Pancreas (tissue), 10 donors: ENCODE data around the gene RABAC1. TPM values are rescaled to one million over a fixed set of nuclear protein-coding genes. Genes with fewer than 3 reads are reported as not detected.

Experiments
- ATAC-seq, 4 donors: fragments of 200-7000 bp; cut with Tn5 transposase; one replicate each; pipeline versions ENCODE4 v1.8.0 to v1.9.1; 2020; ENCODE audit warnings: mild to moderate bottlenecking in 4 of 4, moderate library complexity in 4 of 4
- DNase-seq, 6 donors: peaks; one replicate each; pipeline ENCODE4 v3.0.0-alpha.2; 2020
- FAIRE-seq: peaks from 2 replicates; lab custom pipeline; 2012; peaks lifted over from hg19 to GRCh38; lab: Jason Lieb, UNC
- H3K27ac ChIP-seq, 4 donors: fragments of 200-600 bp; sonication (generic); 1 replicate in 3 of 4; 2 replicates in 1 of 4; pipeline versions ENCODE4 v1.5.0 to v1.8.0; 2020
- H3K27me3 ChIP-seq, 4 donors: fragments of 200-600 bp; one replicate each; pipeline ENCODE4 v1.8.0; 2021
- H3K36me3 ChIP-seq, 3 donors: fragments of 200-600 bp; sonication (generic) in 1 of 3; one replicate each; pipeline versions ENCODE4 v1.5.0 to v1.8.0; 2020 to 2021
- H3K4me1 ChIP-seq, 3 donors: fragments of 200-600 bp; one replicate each; pipeline ENCODE4 v1.8.0; 2021
- H3K4me3 ChIP-seq, 4 donors: fragments of 200-600 bp; sonication (generic) in 2 of 4; one replicate each; pipeline versions ENCODE4 v1.5.0 to v1.8.0; 2020 to 2021
- H3K9me3 ChIP-seq, 4 donors: fragments of 200-600 bp; one replicate each; pipeline ENCODE4 v1.8.0; 2021
- WGBS, 2 donors: extraction: QIAGEN DNeasy Blood & Tissue Kit; methylation state at CpG; one replicate each; pipeline ENCODE4 v1.1.7; 2013; 5-methylcytosine and 5-hydroxymethylcytosine counted together
- intact Hi-C, 3 donors: fragments of 100-400 bp; cut with DNase I; formaldehyde crosslinking; loops; one replicate each; pipeline versions ENCODE4 v1.11.1 to v1.14.2; 2022
- polyA plus RNA-seq, 2 donors: library from polyadenylated mRNA; stranded (reverse); fragments of 200-250 nt; gene quantifications; one replicate each; pipeline ENCODE4 v1.2.3, GENCODE V29; 2013
- total RNA-seq, 6 donors: library from RNA; stranded (reverse); fragmentation: NEBNext Ultra II Directional in 4 of 6; extraction: Animal tissue kit (Norgen Biotek cat#: 25700) in 4 of 6; gene quantifications; one replicate each; pipeline versions ENCODE4 v1.2.1 to v1.2.4, GENCODE V29; 2021 to 2023
- TF ChIP-seq, protein P1 (sequence below), 4 donors: fragments of 200-600 bp; sonication (generic) in 3 of 4; IDR thresholded peaks; one replicate each; pipeline versions ENCODE4 v1.5.0 to v1.8.0; 2021; ENCODE audit warnings: antibody characterized with exemption in 4 of 4
- donor health status: healthy with polysubstance abuse.
- donor health status: DM: no; HTN: no; CAD: no; lungs with moderate emphysema.
- donor health status: DM: no; HTN: no; CAD: no.
- donor health status: control.
- donor health status: control.
- donor health status: Bipolar disorder and iron deficiency.
- donor health status: DM: yes; HTN: yes; CAD: no.
- donor health status: DM: no; HTN: no; CAD: no.
- donor health status: DM: no; HTN: no; CAD: no.
- donor health status: DM: yes; HTN: yes; CAD: no.

RABAC1 gene
- total and polyA plus RNA-seq, 8 donors: 49.8 to 134 (median 74.0) TPM

DNA sequence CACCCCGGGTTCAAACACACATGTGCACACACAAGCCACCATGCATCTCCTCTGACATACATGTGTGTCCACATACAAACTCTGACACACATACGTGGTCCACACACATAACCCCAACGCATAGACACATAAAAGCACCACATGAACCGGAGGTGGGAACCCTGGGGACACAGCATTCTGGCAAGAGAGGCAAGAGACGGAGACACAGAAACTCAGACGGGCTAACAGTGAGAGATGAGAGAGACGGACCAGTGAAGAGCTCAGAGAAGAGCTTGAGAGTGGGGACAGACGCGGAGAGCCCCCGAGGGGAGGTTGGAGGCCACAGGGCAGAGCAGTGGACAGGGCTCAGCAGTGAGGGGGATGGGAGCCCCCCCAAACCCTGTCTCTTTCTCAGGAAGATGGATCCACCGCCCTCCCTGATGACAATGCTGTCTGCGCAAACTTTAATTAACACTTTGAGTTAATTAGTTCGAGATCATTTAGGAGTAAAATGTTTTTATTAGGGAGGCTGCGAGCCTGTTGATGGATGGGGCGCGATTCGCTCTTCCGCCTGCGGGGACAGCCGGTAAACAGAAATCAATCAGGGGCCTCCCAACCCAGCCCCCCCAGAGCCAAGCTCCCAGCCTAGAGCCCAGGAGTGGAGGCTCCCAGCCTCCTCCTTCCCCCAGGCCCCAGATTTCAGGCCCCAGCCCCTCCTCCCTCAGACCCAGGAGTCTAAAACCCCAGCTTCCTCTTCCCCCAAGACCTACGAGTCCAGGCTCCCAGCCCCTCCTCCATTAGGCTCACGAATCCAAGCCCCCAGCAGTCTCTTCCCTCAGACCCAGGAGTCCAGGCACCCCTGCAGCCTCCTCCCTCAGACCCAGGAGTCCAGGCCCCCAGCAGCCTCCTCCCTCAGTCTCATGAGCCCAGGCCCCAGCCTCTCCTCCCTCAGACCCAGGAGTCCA lies 21.3 kb downstream of the RABAC1 start:
- Histone ChIP-seq H3K4me1 (no peaks in the 10 kb centered on the region), H3K27me3 (no peaks in the 10 kb centered on the region), H3K4me3 (no peak overlapping the region), H3K36me3 (no peaks in the 10 kb centered on the region), H3K9me3 (no peaks in the 10 kb centered on the region), H3K27ac (no peak overlapping the region)
- TF ChIP-seq, protein P1, sequence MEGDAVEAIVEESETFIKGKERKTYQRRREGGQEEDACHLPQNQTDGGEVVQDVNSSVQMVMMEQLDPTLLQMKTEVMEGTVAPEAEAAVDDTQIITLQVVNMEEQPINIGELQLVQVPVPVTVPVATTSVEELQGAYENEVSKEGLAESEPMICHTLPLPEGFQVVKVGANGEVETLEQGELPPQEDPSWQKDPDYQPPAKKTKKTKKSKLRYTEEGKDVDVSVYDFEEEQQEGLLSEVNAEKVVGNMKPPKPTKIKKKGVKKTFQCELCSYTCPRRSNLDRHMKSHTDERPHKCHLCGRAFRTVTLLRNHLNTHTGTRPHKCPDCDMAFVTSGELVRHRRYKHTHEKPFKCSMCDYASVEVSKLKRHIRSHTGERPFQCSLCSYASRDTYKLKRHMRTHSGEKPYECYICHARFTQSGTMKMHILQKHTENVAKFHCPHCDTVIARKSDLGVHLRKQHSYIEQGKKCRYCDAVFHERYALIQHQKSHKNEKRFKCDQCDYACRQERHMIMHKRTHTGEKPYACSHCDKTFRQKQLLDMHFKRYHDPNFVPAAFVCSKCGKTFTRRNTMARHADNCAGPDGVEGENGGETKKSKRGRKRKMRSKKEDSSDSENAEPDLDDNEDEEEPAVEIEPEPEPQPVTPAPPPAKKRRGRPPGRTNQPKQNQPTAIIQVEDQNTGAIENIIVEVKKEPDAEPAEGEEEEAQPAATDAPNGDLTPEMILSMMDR (IDR thresholded peaks at IDR 0.05): no peak
- intact Hi-C loops: no loop called here
- FAIRE-seq (no peak), ATAC-seq (no peak), DNase-seq (no peak)
- 60 to 61% methylated on average over 22 of the region's 22 CpGs for WGBS, 2 donors

DNA sequence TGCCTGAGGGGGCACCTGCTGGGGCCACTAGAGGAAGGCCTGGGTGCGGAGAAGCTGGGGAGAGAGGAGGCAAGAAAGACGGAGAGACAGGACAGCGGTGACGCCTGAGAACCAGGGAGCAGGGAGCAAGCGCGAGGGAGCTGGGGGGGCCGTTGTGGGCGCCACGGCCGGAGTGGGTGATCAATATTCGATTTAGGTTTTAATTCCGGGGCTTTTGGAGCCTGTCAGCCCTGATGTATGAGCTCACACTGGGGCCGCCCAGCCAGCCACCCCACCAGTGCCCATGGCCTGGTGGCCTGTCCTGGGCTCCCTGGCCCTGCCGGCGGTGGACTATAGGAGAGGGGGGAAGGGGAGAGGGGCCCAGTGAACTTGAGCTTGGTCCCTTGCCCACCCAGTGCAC lies 22.2 kb downstream of the RABAC1 start:
- WGBS, 2 donors: 54 to 58% methylated on average over 15 of the region's 15 CpGs
- intact Hi-C loops: no loop called here
- H3K4me3 ChIP-seq: no peak overlapping the region
- no peaks in the 10 kb centered on the region for H3K9me3 ChIP-seq
- no peak overlapping the region for H3K27ac ChIP-seq
- TF ChIP-seq, protein P1 (IDR thresholded peaks at IDR 0.05): no peak
- no peak for ATAC-seq
- H3K4me1 ChIP-seq: no peaks in the 10 kb centered on the region
- no peaks in the 10 kb centered on the region for H3K36me3 ChIP-seq
- no peak for FAIRE-seq
- H3K27me3 ChIP-seq: no peaks in the 10 kb centered on the region
- peak in 1 of 6 donors; percentile 37 for DNase-seq

DNA sequence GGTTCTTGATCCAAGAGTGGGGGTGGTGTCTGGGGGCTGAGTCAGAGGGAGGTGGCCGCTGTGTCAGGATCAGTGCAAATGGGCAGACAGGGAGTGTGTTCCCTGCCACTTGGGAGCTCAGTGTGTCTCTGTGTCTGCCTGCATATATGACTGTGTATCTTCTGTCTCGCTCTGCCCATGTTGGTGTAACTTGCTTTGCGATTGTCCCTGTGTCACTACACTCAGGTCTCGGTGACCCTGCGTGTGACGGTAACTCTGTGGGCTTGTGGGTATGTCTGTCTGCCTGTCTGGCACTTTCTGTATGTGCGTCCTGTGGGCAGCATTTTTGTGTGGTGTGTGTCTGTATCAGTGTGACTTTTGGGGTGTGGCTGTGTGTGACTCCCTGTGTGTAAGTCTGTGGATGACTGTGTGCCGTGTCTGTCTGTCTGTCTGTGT lies 22.7 kb downstream of the RABAC1 start:
- Histone ChIP-seq H3K4me1 (no peaks in the 10 kb centered on the region), H3K27ac (no peak overlapping the region), H3K27me3 (no peaks in the 10 kb centered on the region), H3K9me3 (no peaks in the 10 kb centered on the region), H3K4me3 (no peak overlapping the region), H3K36me3 (no peaks in the 10 kb centered on the region)
- FAIRE-seq (no peak), DNase-seq (no peak), ATAC-seq (no peak)
- intact Hi-C loops: no loop called here
- whole genome bisulfite sequencing, 2 donors: 68 to 79% methylated on average over 8 of the region's 8 CpGs
- TF ChIP-seq, protein P1 (IDR thresholded peaks at IDR 0.05): no peak

DNA sequence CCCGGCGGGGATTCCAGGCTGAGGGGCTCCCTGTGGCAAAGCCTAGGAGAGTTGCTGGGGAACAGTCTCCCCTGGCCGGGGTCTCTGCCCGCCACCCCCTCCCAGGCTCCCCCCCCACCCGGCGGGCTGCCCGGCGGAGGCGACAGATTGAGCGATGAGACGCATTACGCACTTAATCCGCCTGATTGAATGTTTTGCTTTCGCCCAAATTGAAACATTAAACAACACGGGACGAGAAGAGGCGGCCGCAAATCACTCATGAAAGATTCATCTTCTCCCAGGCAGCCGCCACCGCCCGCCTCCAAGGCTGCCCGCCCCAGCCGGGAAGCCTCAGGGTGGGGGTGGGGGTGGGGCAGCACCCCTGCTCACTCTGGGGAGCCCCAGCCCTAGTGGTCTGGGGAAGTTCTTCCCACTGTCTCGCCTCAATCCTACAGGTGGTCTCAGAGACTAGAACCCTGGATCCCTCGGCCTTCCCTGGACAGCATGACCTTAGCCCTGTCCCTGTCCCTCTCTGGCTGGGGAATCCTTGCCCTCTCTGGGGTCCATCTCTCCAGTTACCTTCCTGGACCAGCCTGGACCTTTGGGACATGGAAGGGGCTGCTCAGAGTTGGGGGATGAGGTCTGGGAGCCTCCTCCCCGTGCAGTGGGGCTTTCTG lies 23.2 kb downstream of the RABAC1 start:
- FAIRE-seq (no peak), DNase-seq (no peak), ATAC-seq (no peak)
- Histone ChIP-seq H3K27ac (no peak overlapping the region), H3K4me3 (no peak overlapping the region), H3K27me3 (no peaks in the 10 kb centered on the region), H3K9me3 (no peaks in the 10 kb centered on the region), H3K36me3 (no peaks in the 10 kb centered on the region), H3K4me1 (no peaks in the 10 kb centered on the region)
- TF ChIP-seq, protein P1 (IDR thresholded peaks at IDR 0.05): no peak
- intact Hi-C loops: no loop called here
- 18 to 32% methylated on average over 21 to 26 of the region's 26 CpGs for WGBS, 2 donors
